SK-N-SH (cell line): ENCODE results near the gene ACAT2. TPM values are rescaled to one million over a fixed set of nuclear protein-coding genes. Genes with fewer than 3 reads are reported as not detected.
A peak's percentile ranks its signal among the peaks of the same experiment; 100 is the strongest.

Experiments
- CTCF ChIA-PET: fragments of 300-600, 350-600 bp; formaldehyde crosslinking; extraction: SDS; loops from one replicate; lab custom pipeline; 2021; lab: Yijun Ruan, JAX
- POLR2A ChIA-PET: fragments of 350-600 bp; sonication (Branson Sonifier 250); formaldehyde crosslinking; extraction: SDS; loops from one replicate; lab custom pipeline; 2020; ENCODE audit warnings: antibody characterized with exemption, inconsistent platforms; lab: Yijun Ruan, JAX
- DNase-seq: peaks from one replicate; pipeline ENCODE4 v3.0.0; 2012
- H2AFZ ChIP-seq: fragments of 200-600 bp; sonication (generic); 2 replicates; pipeline ENCODE4 v1.8.1; 2016; ENCODE audit warnings: antibody characterized with exemption, mild to moderate bottlenecking, low read depth
- H3F3A ChIP-seq: fragments of 200-600 bp; sonication (generic); replicated peaks from 2 replicates; pipeline ENCODE3; 2016; ENCODE audit warnings: antibody characterized with exemption, mild to moderate bottlenecking; ENCODE audit not compliant: insufficient read depth
- H3K27ac ChIP-seq, 2 experiments: fragments of 200-500 bp in 1 of 2; fragments of 200-600 bp in 1 of 2; sonication (Bioruptor generic) in 1 of 2; sonication (generic), shearing (Covaris generic) in 1 of 2; 2 replicates each; pipeline versions ENCODE4 v1.5.1 to v1.6.1; 2014 to 2016; ENCODE audit warnings: low read depth in 2 of 2, inconsistent platforms in 1 of 2, low read length in 1 of 2, mild to moderate bottlenecking in 1 of 2, mixed read lengths in 1 of 2
- H3K27me3 ChIP-seq: fragments of 200-600 bp; sonication (generic), shearing (Covaris generic); 2 replicates; pipeline ENCODE4 v1.6.1; 2016; ENCODE audit warnings: mixed run types; ENCODE audit not compliant: insufficient read depth
- H3K36me3 ChIP-seq, 2 experiments: fragments of 200-500 bp in 1 of 2; fragments of 200-600 bp in 1 of 2; sonication (Bioruptor generic) in 1 of 2; sonication (generic) in 1 of 2; replicated peaks in 1 of 2; 2 replicates each; pipeline versions ENCODE3 to v1.5.1; 2014 to 2016; ENCODE audit warnings: low read length in 1 of 2, mild to moderate bottlenecking in 1 of 2; ENCODE audit not compliant: insufficient read depth in 2 of 2, control insufficient read depth in 1 of 2
- H3K4me1 ChIP-seq, 2 experiments: fragments of 200-500 bp in 1 of 2; fragments of 200-600 bp in 1 of 2; sonication (Bioruptor generic) in 1 of 2; sonication (generic), shearing (Covaris generic) in 1 of 2; 2 replicates each; pipeline versions ENCODE4 v1.5.1 to v1.6.1; 2014 to 2016; ENCODE audit warnings: low read depth in 1 of 2, low read length in 1 of 2, mixed run types in 1 of 2; ENCODE audit not compliant: insufficient read depth in 2 of 2, control insufficient read depth in 1 of 2
- H3K4me2 ChIP-seq: fragments of 200-600 bp; sonication (generic), shearing (Covaris generic); 2 replicates; pipeline ENCODE4 v1.6.1; 2017; ENCODE audit warnings: mixed run types
- H3K4me3 ChIP-seq, 2 experiments: fragments of 200-500 bp in 1 of 2; fragments of 200-600 bp in 1 of 2; sonication (Bioruptor generic) in 1 of 2; sonication (generic), shearing (Covaris generic) in 1 of 2; 2 replicates each; pipeline versions ENCODE4 v1.5.1 to v1.8.1; 2014 to 2016; ENCODE audit warnings: low read depth in 2 of 2, inconsistent platforms in 1 of 2, low read length in 1 of 2, mild to moderate bottlenecking in 1 of 2, mixed read lengths in 1 of 2, moderate library complexity in 1 of 2
- H3K79me2 ChIP-seq: fragments of 200-600 bp; sonication (generic); 2 replicates; pipeline ENCODE4 v1.8.1; 2017; ENCODE audit warnings: mild to moderate bottlenecking; ENCODE audit not compliant: insufficient read depth
- H3K9ac ChIP-seq: fragments of 200-600 bp; sonication (generic); 2 replicates; pipeline ENCODE4 v1.6.1; 2017; ENCODE audit warnings: mixed run types
- H3K9me2 ChIP-seq: fragments of 200-600 bp; sonication (generic); 2 replicates; pipeline ENCODE4 v1.6.1; 2017; ENCODE audit warnings: mixed run types
- H3K9me3 ChIP-seq: fragments of 200-600 bp; sonication (generic); 2 replicates; pipeline ENCODE4 v1.6.1; 2017; ENCODE audit warnings: mixed run types, mild to moderate bottlenecking, moderate library complexity
- H4K20me1 ChIP-seq: fragments of 200-600 bp; sonication (generic); 2 replicates; pipeline ENCODE4 v1.6.1; 2017; ENCODE audit warnings: mild to moderate bottlenecking, mixed run types; ENCODE audit not compliant: insufficient read depth
- ELF1 ChIP-seq: IDR thresholded peaks from 2 replicates; pipeline ENCODE4 v1.4.0; 2012
- EP300 ChIP-seq, 2 experiments: IDR thresholded peaks; 2 replicates each; pipeline versions ENCODE4 v1.4.0 to v1.6.1; 2012; ENCODE audit warnings: borderline replicate concordance in 1 of 2, low read depth in 1 of 2, low read length in 1 of 2
- JUND ChIP-seq: IDR thresholded peaks from 2 replicates; pipeline ENCODE4 v1.4.0; 2012
- MAX ChIP-seq: IDR thresholded peaks from 2 replicates; pipeline ENCODE4 v1.4.0; 2012; ENCODE audit warnings: low read depth
- MEF2A ChIP-seq: IDR thresholded peaks from 2 replicates; pipeline ENCODE4 v1.4.0; 2012; ENCODE audit warnings: low read depth, borderline replicate concordance
- MXI1 ChIP-seq: IDR thresholded peaks from 2 replicates; pipeline ENCODE4 v1.6.1; 2012; ENCODE audit warnings: mild to moderate bottlenecking, low read depth, low read length, improper control_type of control experiment
- NFIC ChIP-seq: IDR thresholded peaks from 2 replicates; pipeline ENCODE4 v1.4.0; 2012; ENCODE audit warnings: borderline replicate concordance
- POLR2AphosphoS5 ChIP-seq: IDR thresholded peaks from 2 replicates; pipeline ENCODE4 v1.6.1; 2012; ENCODE audit warnings: low read depth, low read length
- RFX5 ChIP-seq: IDR thresholded peaks from 2 replicates; pipeline ENCODE4 v1.6.1; 2012; ENCODE audit warnings: mild to moderate bottlenecking, improper control_type of control experiment, low read length
- SIN3A ChIP-seq: IDR thresholded peaks from 2 replicates; pipeline ENCODE4 v1.6.1; 2012; ENCODE audit warnings: low read depth, mild to moderate bottlenecking, low read length, moderate library complexity, borderline replicate concordance
- SMC3 ChIP-seq: IDR thresholded peaks from 2 replicates; pipeline ENCODE4 v1.6.1; 2012; ENCODE audit warnings: low read depth, low read length, improper control_type of control experiment
- TAF1 ChIP-seq: IDR thresholded peaks from 2 replicates; pipeline ENCODE4 v1.6.1; 2012; ENCODE audit warnings: low read depth, mild to moderate bottlenecking, low read length, moderate library complexity, borderline replicate concordance
- TCF12 ChIP-seq: IDR thresholded peaks from 2 replicates; pipeline ENCODE4 v1.4.0; 2012
- TEAD4 ChIP-seq: IDR thresholded peaks from 2 replicates; pipeline ENCODE4 v1.4.0; 2012; ENCODE audit warnings: mild to moderate bottlenecking, borderline replicate concordance; ENCODE audit not compliant: insufficient read depth
- YY1 ChIP-seq: IDR thresholded peaks from 2 replicates; pipeline ENCODE4 v1.4.0; 2012; ENCODE audit warnings: low read depth, mild to moderate bottlenecking
- ZBTB33 ChIP-seq: IDR thresholded peaks from 2 replicates; pipeline ENCODE4 v1.4.0; 2012; ENCODE audit warnings: low read depth, borderline replicate concordance
- WGBS: methylation state at CpG from one replicate; pipeline ENCODE4 v1.1.6; 2017; ENCODE audit warnings: low lambda C conversion rate; 5-methylcytosine and 5-hydroxymethylcytosine counted together
- polyA plus RNA-seq, 3 experiments: library from polyadenylated mRNA; depleted of rRNA; stranded (reverse); fragments of >200 nt; gene quantifications; 2 replicates each; pipeline ENCODE4 v1.2.3, GENCODE V29; 2012
- TF ChIP-seq, protein P1 (sequence below): IDR thresholded peaks from 2 replicates; pipeline ENCODE4 v1.6.1; 2012; ENCODE audit warnings: mild to moderate bottlenecking, low read depth, low read length, moderate library complexity
- TF ChIP-seq, protein P2 (sequence below): IDR thresholded peaks from 2 replicates; pipeline ENCODE4; 2012
- TF ChIP-seq, protein P3 (sequence below): fragments of 150-350 bp; IDR thresholded peaks from 2 replicates; pipeline ENCODE4 v1.6.1; 2016; ENCODE audit warnings: mild to moderate bottlenecking, low read depth, low read length

The ACAT2 gene
- polyA plus RNA-seq, 1 of the 3 experiments (the other 2 are of a cell fraction) = 13.1 TPM

DNA sequence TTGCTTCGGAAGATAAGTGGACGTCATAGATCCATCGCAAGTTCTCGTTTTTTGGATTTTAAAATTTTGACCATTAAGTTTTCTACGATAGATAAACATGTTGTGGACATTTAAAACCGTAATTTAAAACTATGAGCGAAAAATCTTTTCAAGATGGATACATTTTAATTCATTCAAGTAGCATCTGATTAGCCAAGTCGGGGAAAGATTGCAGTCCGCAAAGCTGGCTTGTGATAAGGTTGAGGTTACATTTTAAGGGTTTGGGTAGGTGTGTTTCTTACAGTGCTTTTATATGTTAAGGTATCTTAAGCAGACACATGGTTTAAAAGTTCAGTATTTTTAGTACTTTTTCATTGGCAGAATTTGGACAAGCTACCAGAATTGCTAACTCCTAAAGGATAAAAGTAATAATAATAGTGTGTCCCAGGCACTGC lies 33.3 kb upstream of the ACAT2 start:
- peaks cover 57% of the 10 kb centered on the region for H4K20me1 ChIP-seq
- TF ChIP-seq NFIC (no peak), SIN3A (no peak), MEF2A (no peak), ELF1 (no peak), MXI1 (no peak), EP300 (IDR thresholded peaks at IDR 0.05; ENCODE audit: borderline replicate concordance in 1 of 2, low read depth in 1 of 2, low read length in 1 of 2) (no peak), TEAD4 (no peak), MAX (no peak), SMC3 (no peak), POLR2AphosphoS5 (no peak), TAF1 (no peak), YY1 (no peak), JUND (no peak), ZBTB33 (no peak), RFX5 (no peak), TCF12 (no peak)
- TF ChIP-seq, protein P1, sequence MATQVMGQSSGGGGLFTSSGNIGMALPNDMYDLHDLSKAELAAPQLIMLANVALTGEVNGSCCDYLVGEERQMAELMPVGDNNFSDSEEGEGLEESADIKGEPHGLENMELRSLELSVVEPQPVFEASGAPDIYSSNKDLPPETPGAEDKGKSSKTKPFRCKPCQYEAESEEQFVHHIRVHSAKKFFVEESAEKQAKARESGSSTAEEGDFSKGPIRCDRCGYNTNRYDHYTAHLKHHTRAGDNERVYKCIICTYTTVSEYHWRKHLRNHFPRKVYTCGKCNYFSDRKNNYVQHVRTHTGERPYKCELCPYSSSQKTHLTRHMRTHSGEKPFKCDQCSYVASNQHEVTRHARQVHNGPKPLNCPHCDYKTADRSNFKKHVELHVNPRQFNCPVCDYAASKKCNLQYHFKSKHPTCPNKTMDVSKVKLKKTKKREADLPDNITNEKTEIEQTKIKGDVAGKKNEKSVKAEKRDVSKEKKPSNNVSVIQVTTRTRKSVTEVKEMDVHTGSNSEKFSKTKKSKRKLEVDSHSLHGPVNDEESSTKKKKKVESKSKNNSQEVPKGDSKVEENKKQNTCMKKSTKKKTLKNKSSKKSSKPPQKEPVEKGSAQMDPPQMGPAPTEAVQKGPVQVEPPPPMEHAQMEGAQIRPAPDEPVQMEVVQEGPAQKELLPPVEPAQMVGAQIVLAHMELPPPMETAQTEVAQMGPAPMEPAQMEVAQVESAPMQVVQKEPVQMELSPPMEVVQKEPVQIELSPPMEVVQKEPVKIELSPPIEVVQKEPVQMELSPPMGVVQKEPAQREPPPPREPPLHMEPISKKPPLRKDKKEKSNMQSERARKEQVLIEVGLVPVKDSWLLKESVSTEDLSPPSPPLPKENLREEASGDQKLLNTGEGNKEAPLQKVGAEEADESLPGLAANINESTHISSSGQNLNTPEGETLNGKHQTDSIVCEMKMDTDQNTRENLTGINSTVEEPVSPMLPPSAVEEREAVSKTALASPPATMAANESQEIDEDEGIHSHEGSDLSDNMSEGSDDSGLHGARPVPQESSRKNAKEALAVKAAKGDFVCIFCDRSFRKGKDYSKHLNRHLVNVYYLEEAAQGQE = no peak
- TF ChIP-seq, protein P2, sequence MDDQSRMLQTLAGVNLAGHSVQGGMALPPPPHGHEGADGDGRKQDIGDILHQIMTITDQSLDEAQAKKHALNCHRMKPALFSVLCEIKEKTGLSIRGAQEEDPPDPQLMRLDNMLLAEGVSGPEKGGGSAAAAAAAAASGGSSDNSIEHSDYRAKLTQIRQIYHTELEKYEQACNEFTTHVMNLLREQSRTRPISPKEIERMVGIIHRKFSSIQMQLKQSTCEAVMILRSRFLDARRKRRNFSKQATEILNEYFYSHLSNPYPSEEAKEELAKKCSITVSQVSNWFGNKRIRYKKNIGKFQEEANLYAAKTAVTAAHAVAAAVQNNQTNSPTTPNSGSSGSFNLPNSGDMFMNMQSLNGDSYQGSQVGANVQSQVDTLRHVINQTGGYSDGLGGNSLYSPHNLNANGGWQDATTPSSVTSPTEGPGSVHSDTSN = no peak
- TF ChIP-seq, protein P3, sequence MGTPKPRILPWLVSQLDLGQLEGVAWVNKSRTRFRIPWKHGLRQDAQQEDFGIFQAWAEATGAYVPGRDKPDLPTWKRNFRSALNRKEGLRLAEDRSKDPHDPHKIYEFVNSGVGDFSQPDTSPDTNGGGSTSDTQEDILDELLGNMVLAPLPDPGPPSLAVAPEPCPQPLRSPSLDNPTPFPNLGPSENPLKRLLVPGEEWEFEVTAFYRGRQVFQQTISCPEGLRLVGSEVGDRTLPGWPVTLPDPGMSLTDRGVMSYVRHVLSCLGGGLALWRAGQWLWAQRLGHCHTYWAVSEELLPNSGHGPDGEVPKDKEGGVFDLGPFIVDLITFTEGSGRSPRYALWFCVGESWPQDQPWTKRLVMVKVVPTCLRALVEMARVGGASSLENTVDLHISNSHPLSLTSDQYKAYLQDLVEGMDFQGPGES = no peak
- H3K4me2 ChIP-seq = peak overlapping the region; percentile 76
- DNase-seq = no peak
- H3K9ac ChIP-seq = peak overlapping the region; percentile 97
- ChIA-PET CTCF (interaction anchor here (1.0 to 3.6 kb wide), 3 partner anchors 8 to 37 kb away, joined by 3 to 21 read pairs (median 8); partner anchors contain the start of gene ACAT2), POLR2A (interaction anchor here (3.4 kb wide), 1 partner anchor 61 kb away, joined by 25 read pairs; the partner anchor contains the start of genes MRPL18 and TCP1)
- peak overlapping the region; percentile 94 to 97; a peak in 3 of 4 replicates for H3K27ac ChIP-seq
- H3K36me3 ChIP-seq = peaks cover 2 to 4% of the 10 kb centered on the region in 2 experiments
- peaks cover 93% of the 10 kb centered on the region for H3K79me2 ChIP-seq
- no peak overlapping the region for H2AFZ ChIP-seq
- no peaks in the 10 kb centered on the region for H3K27me3 ChIP-seq
- H3K4me1 ChIP-seq = peaks cover 4 to 9% of the 10 kb centered on the region in 2 experiments; a peak in 3 of 4 replicates
- H3K4me3 ChIP-seq = peak overlapping the region; percentile 82 to 85
- no peaks in the 10 kb centered on the region for H3K9me3 ChIP-seq
- H3K9me2 ChIP-seq = no peaks in the 10 kb centered on the region
- no peaks in the 10 kb centered on the region for H3F3A ChIP-seq
- 2% methylated on average over 9 of the region's 9 CpGs for WGBS
